ENCODE data around the gene DIO3.
"Not testable (repeated sequence)": the region's sequence is repeated elsewhere in the genome, so short reads cannot be mapped to it uniquely, and the experiment has no call there.

DIO3 gene

DNA sequence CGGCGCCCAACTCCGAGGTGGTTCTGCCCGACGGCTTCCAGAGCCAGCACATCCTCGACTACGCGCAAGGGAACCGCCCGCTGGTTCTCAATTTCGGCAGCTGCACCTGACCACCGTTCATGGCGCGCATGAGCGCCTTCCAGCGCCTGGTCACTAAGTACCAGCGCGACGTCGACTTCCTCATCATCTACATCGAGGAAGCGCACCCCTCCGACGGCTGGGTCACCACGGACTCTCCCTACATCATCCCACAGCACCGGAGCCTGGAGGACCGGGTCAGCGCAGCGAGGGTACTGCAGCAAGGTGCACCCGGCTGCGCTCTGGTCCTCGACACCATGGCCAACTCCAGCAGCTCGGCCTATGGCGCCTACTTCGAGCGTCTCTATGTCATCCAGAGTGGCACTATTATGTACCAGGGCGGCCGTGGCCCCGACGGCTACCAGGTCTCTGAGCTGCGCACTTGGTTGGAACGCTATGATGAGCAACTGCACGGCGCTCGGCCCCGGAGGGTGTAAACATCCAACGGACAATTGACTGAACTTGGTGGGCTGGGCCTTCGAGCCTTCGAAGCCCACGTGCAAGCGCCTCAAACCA, 699 bp downstream of the DIO3 start:
- Mint-ChIP-seq H3K27ac (no peak overlapping the region), H3K4me3 (peak overlapping the region; percentile 33)

GRCh38 chr14:101562659-101563351, 1.5 kb downstream of the DIO3 start:
- no peaks in the 10 kb centered on the region for H3K9me3 Mint-ChIP-seq
- H3K4me3 Mint-ChIP-seq: no peak overlapping the region
- no peaks in the 10 kb centered on the region for H3K36me3 Mint-ChIP-seq
- H3K4me1 Mint-ChIP-seq: peaks cover 13% of the 10 kb centered on the region
- no peak overlapping the region for H3K27ac Mint-ChIP-seq
- peaks cover 48% of the 10 kb centered on the region for H3K27me3 Mint-ChIP-seq

More for the DNA sequence above, 699 bp downstream of the DIO3 start:
- H3K36me3 Mint-ChIP-seq: no peaks in the 10 kb centered on the region
- H3K4me1 Mint-ChIP-seq: peaks cover 13% of the 10 kb centered on the region
- peaks cover 45% of the 10 kb centered on the region for H3K27me3 Mint-ChIP-seq
- H3K9me3 Mint-ChIP-seq: no peaks in the 10 kb centered on the region

DNA sequence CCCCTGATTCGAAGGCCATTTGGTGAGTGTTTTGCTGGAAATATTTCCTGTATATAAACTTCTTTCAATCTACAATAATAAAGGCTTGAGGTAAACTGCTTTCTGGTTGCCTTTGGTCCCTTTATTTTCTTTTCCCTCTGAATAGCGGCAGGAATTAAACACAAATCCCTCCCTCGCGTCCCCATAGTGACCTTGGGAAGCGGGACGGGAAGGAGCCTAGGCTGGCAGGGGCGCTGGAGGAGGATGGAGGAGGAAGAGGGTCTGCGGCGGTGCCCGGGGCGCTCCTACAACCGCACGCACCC, 2.0 kb downstream of the DIO3 start:
- H3K4me3 Mint-ChIP-seq: no peak overlapping the region
- H3K27me3 Mint-ChIP-seq: peaks cover 49% of the 10 kb centered on the region
- H3K4me1 Mint-ChIP-seq: peaks cover 13% of the 10 kb centered on the region
- H3K9me3 Mint-ChIP-seq: no peaks in the 10 kb centered on the region
- no peak overlapping the region for H3K27ac Mint-ChIP-seq
- H3K36me3 Mint-ChIP-seq: no peaks in the 10 kb centered on the region

- Mint-ChIP-seq H3K27ac (no peak overlapping the region), H3K9me3 (no peaks in the 10 kb centered on the region), H3K27me3 (peaks cover 49% of the 10 kb centered on the region), H3K4me3 (no peak overlapping the region), H3K4me1 (peaks cover 13% of the 10 kb centered on the region), H3K36me3 (no peaks in the 10 kb centered on the region)
Observed at GRCh38 chr14:101563654-101564443, 2.6 kb downstream of the DIO3 start.

- peaks cover 48% of the 10 kb centered on the region for H3K27me3 Mint-ChIP-seq
Observed at GRCh38 chr14:101564444-101564776, 3.1 kb downstream of the DIO3 start.

GRCh38 chr14:101564819-101565698, 3.8 kb downstream of the DIO3 start:
- H3K27ac Mint-ChIP-seq: no peak overlapping the region
- no peaks in the 10 kb centered on the region for H3K9me3 Mint-ChIP-seq
- H3K27me3 Mint-ChIP-seq: peaks cover 48% of the 10 kb centered on the region
- H3K4me1 Mint-ChIP-seq: peaks cover 13% of the 10 kb centered on the region
- no peaks in the 10 kb centered on the region for H3K36me3 Mint-ChIP-seq
- H3K4me3 Mint-ChIP-seq: no peak overlapping the region

More at GRCh38 chr14:101564444-101564776, 3.1 kb downstream of the DIO3 start:
- Mint-ChIP-seq H3K4me1 (peaks cover 13% of the 10 kb centered on the region), H3K9me3 (no peaks in the 10 kb centered on the region), H3K36me3 (no peaks in the 10 kb centered on the region), H3K27ac (no peak overlapping the region), H3K4me3 (no peak overlapping the region)

- Mint-ChIP-seq H3K36me3 (no peaks in the 10 kb centered on the region), H3K9me3 (no peaks in the 10 kb centered on the region), H3K27ac (no peak overlapping the region), H3K4me3 (no peak overlapping the region), H3K4me1 (peaks cover 10% of the 10 kb centered on the region), H3K27me3 (peaks cover 39% of the 10 kb centered on the region)
Observed at GRCh38 chr14:101567252-101567651, 6.0 kb downstream of the DIO3 start.

GRCh38 chr14:101571004-101571403, 9.7 kb downstream of the DIO3 start:
- Mint-ChIP-seq H3K27me3 (peaks cover 13% of the 10 kb centered on the region), H3K36me3 (no peaks in the 10 kb centered on the region)

DNA sequence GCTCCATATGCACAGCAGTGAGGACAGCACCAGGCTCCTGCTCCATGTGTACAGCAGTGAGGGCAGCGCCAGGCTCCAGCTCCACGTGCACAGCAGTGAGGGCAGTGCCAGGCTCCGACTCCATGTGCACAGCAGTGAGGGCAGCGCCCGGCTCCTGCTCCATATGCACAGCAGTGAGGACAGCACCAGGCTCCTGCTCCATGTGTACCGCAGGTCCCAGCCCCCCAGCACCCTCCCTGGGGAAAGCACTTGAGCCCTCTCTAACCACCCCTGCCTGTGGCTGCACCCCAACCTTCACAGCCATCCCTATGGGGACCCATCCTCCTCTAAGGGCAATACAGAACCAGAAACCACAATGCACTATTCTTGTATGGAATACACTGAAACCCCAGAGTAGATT, 11.2 kb downstream of the DIO3 start:
- not testable (repeated sequence) for H3K4me1 Mint-ChIP-seq, H3K9me3 Mint-ChIP-seq, H3K27me3 Mint-ChIP-seq, H3K4me3 Mint-ChIP-seq, H3K27ac Mint-ChIP-seq, H3K36me3 Mint-ChIP-seq

More at GRCh38 chr14:101571004-101571403, 9.7 kb downstream of the DIO3 start:
- Mint-ChIP-seq H3K27ac (no peak overlapping the region), H3K4me3 (no peak overlapping the region), H3K4me1 (no peaks in the 10 kb centered on the region), H3K9me3 (no peaks in the 10 kb centered on the region)

GRCh38 chr14:101573289-101573688, 12.0 kb downstream of the DIO3 start:
- Mint-ChIP-seq H3K4me3 (no peak overlapping the region), H3K27ac (no peak overlapping the region), H3K27me3 (peaks cover under 1% of the 10 kb centered on the region), H3K4me1 (no peaks in the 10 kb centered on the region), H3K9me3 (no peaks in the 10 kb centered on the region), H3K36me3 (no peaks in the 10 kb centered on the region)

GRCh38 chr14:101575581-101575980, 14.3 kb downstream of the DIO3 start:
- H3K9me3 Mint-ChIP-seq: no peaks in the 10 kb centered on the region
- no peaks in the 10 kb centered on the region for H3K36me3 Mint-ChIP-seq
- H3K27me3 Mint-ChIP-seq: no peaks in the 10 kb centered on the region
- no peak overlapping the region for H3K27ac Mint-ChIP-seq
- H3K4me3 Mint-ChIP-seq: no peak overlapping the region
- no peaks in the 10 kb centered on the region for H3K4me1 Mint-ChIP-seq

DNA sequence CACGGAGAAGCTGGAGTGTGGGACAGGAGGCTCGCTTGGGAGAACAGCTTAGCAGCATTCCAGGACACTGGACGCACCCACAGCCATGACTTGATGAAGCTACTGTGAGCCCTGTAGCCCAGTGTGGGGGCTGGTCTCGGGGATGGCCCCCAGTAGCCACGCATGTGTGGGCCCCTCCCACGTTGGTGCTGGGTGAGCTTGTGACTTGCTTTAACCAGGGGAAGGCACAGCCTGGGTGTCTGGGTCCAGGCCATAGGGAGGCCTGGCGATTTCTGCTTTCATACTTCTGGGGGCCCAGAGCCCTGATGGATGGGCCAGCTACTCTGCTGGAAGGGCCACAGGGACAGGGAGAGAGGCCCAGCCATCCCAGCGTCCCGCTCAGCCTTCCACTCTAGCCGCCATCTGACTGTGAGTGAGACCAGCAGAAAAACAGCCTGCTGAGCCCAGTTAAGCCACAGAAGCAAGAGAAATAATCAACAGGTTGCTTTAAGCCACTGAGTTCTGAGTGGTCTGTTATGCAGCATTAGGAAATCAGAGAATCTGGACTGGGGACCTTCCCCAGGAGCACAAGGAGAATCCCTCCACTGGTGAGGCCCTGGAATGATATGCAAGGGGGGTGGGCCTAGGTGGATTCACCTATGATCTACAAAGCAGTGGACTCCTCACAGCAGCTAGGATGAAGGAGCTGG, 16.1 kb downstream of the DIO3 start:
- no peaks in the 10 kb centered on the region for H3K27me3 Mint-ChIP-seq

DNA sequence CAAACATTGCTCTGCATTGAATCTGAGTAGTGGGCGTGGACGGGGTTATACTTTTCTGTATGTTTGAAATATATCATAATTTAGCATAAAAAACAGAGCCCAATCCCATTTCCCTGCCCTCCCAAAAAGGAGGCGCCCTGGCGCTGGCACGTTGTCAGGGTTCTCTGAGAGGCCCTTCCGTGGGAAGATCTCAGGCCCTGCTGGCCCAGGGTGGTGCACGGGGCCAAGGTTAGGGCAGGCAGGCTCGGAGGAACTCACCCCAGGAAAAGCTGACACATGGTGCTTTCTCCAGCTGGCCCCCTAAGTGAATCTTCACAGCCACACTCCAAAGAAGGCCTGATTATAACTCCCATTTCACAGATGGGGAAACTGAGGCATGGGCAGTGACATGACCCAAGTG, 17.2 kb downstream of the DIO3 start:
- Mint-ChIP-seq H3K27me3 (no peaks in the 10 kb centered on the region), H3K4me3 (no peak overlapping the region), H3K27ac (no peak overlapping the region), H3K4me1 (no peaks in the 10 kb centered on the region), H3K9me3 (no peaks in the 10 kb centered on the region), H3K36me3 (no peaks in the 10 kb centered on the region)

More for the DNA sequence above, 16.1 kb downstream of the DIO3 start:
- H3K4me3 Mint-ChIP-seq: no peak overlapping the region
- H3K36me3 Mint-ChIP-seq: no peaks in the 10 kb centered on the region
- no peaks in the 10 kb centered on the region for H3K9me3 Mint-ChIP-seq
- H3K4me1 Mint-ChIP-seq: no peaks in the 10 kb centered on the region
- H3K27ac Mint-ChIP-seq: no peak overlapping the region

GRCh38 chr14:101579372-101580080, 18.2 kb downstream of the DIO3 start:
- Mint-ChIP-seq H3K36me3 (no peaks in the 10 kb centered on the region), H3K4me1 (no peaks in the 10 kb centered on the region), H3K27ac (no peak overlapping the region), H3K27me3 (no peaks in the 10 kb centered on the region), H3K4me3 (no peak overlapping the region), H3K9me3 (no peaks in the 10 kb centered on the region)

DNA sequence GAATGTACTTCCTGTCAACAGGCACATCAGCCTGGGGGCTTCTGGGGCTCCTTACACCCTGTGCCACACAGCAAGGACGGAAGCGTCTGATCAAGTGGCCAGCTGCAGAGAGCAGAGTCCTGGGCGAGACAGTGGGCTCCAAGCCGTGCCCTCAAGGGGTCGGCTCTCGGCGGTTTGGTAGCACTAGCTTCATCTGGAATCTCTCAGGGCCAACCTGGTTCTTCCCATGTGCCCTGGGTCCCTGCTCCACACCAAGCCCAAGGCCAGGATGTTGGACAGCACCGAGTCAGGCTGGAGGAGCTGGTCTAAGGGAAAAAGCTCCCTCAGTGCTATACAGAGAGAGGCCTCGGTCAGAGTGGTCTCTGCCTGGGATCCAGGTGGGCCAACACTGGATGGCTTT, 20.5 kb downstream of the DIO3 start:
- Mint-ChIP-seq H3K27me3 (no peaks in the 10 kb centered on the region), H3K27ac (no peak overlapping the region), H3K4me1 (no peaks in the 10 kb centered on the region)

More for the DNA sequence above, 20.5 kb downstream of the DIO3 start:
- Mint-ChIP-seq H3K4me3 (no peak overlapping the region), H3K9me3 (no peaks in the 10 kb centered on the region), H3K36me3 (no peaks in the 10 kb centered on the region)

Data from activated naive CD4-positive, alpha-beta T cell treated with anti-CD3 and anti-CD28 coated beads, Interleukin-2, amount 50 U/mL, for 24 hours (primary cell).